HCT116 (cell line): ENCODE data around the gene MRPL41. TPM values are rescaled to one million over a fixed set of nuclear protein-coding genes. Genes with fewer than 3 reads are reported as not detected.
"Not testable (repeated sequence)": the region's sequence is repeated elsewhere in the genome, so short reads cannot be mapped to it uniquely, and the experiment has no call there.

ENCODE experiments used
- ATAC-seq: fragments of 200-7000 bp; cut with Tn5 transposase; 2 replicates; pipeline ENCODE4 v1.9.1; 2020; ENCODE audit warnings: mild to moderate bottlenecking, moderate library complexity
- BruUV-seq: library from RNA; stranded (reverse); fragments of 400-500 nt; replicated peaks from 2 replicates; lab custom pipeline; 2021; lab: Mats Ljungman, UMichigan
- CTCF ChIA-PET: fragments of 300-600 bp; sonication (Branson Sonifier 250); formaldehyde crosslinking; loops from one replicate; lab custom pipeline; 2021; ENCODE audit warnings: antibody characterized with exemption; lab: Charles Lee
- POLR2A ChIA-PET: fragments of 300-600, 350-600 bp; sonication (Branson Sonifier 250); formaldehyde crosslinking; loops from one replicate; lab custom pipeline; 2021; ENCODE audit warnings: antibody characterized with exemption; lab: Charles Lee
- RAD21 ChIA-PET, 2 experiments: fragments of 300-600 bp; sonication (Branson Sonifier 250); formaldehyde crosslinking; loops; one replicate each; lab custom pipeline; 2023; ENCODE audit warnings: low total read pairs in 2 of 2; ENCODE audit not compliant: uncharacterized antibody in 2 of 2, unreplicated experiment in 2 of 2, low non-redundant PET in 1 of 2; lab: Charles Lee
- DNase-seq: peaks from one replicate; pipeline ENCODE4 v3.0.0-alpha.2; 2010; ENCODE audit warnings: low read depth, low spot score
- H2AFZ ChIP-seq: fragments of 200-600 bp; shearing (Covaris generic), sonication (generic); 2 replicates; pipeline ENCODE4 v1.6.1; 2017; ENCODE audit warnings: low read depth, mixed run types, mixed read lengths, antibody characterized with exemption, low read length; ENCODE audit not compliant: poor library complexity, severe bottlenecking
- H3K27ac ChIP-seq: 2 replicates; pipeline ENCODE4 v1.5.1; 2012; ENCODE audit warnings: low read depth, low read length
- H3K27me3 ChIP-seq: fragments of 200-600 bp; sonication (generic); 2 replicates; pipeline ENCODE4 v1.6.1; 2016; ENCODE audit warnings: mixed run types, low read length, mixed read lengths; ENCODE audit not compliant: insufficient read depth
- H3K36me3 ChIP-seq, 2 experiments: fragments of 200-500 bp in 1 of 2; fragments of 200-600 bp in 1 of 2; sonication (Bioruptor generic) in 1 of 2; sonication (generic) in 1 of 2; 2 replicates each; pipeline versions ENCODE4 v1.5.1 to v1.6.1; 2014 to 2016; ENCODE audit warnings: low read length in 2 of 2, inconsistent platforms in 1 of 2, mixed read lengths in 1 of 2, mixed run types in 1 of 2; ENCODE audit not compliant: insufficient read depth in 2 of 2, control insufficient read depth in 1 of 2
- H3K4me1 ChIP-seq, 2 experiments: fragments of 200-600 bp in 1 of 2; sonication (generic) in 1 of 2; 2 replicates each; pipeline versions ENCODE4 v1.5.1 to v1.6.1; 2012 to 2017; ENCODE audit warnings: low read length in 2 of 2, inconsistent platforms in 1 of 2, mild to moderate bottlenecking in 1 of 2, mixed read lengths in 1 of 2, mixed run types in 1 of 2, moderate library complexity in 1 of 2; ENCODE audit not compliant: insufficient read depth in 2 of 2, control insufficient read depth in 1 of 2
- H3K4me2 ChIP-seq: fragments of 200-600 bp; sonication (generic); 2 replicates; pipeline ENCODE4 v1.6.1; 2017; ENCODE audit warnings: mixed run types, low read length, mixed read lengths
- H3K4me3 ChIP-seq, 2 experiments: fragments of 200-600 bp in 1 of 2; sonication (generic) in 1 of 2; replicated peaks in 1 of 2; 2 replicates each; pipeline ENCODE4 v1.5.1; 2011 to 2016; ENCODE audit warnings: low read length in 2 of 2, control low read depth in 1 of 2, low read depth in 1 of 2, mild to moderate bottlenecking in 1 of 2, mixed read lengths in 1 of 2, mixed run types in 1 of 2
- H3K79me2 ChIP-seq: fragments of 200-600 bp; sonication (generic); 2 replicates; pipeline ENCODE4 v1.6.1; 2017; ENCODE audit warnings: mild to moderate bottlenecking, mixed run types, low read length, moderate library complexity, mixed read lengths; ENCODE audit not compliant: insufficient read depth
- H3K9ac ChIP-seq: fragments of 200-600 bp; sonication (generic); 2 replicates; pipeline ENCODE4 v1.6.1; 2016; ENCODE audit warnings: low read length, mixed read lengths
- H3K9me2 ChIP-seq: fragments of 200-600 bp; sonication (generic), shearing (Covaris generic); 2 replicates; pipeline ENCODE4 v1.6.1; 2017; ENCODE audit warnings: mixed run types, mild to moderate bottlenecking, moderate library complexity; ENCODE audit not compliant: insufficient read depth
- H3K9me3 ChIP-seq, 2 experiments: fragments of 200-500 bp in 1 of 2; fragments of 200-600 bp in 1 of 2; sonication (Bioruptor generic) in 1 of 2; sonication (generic) in 1 of 2; 2 replicates each; pipeline ENCODE4 v1.6.1; 2014 to 2017; ENCODE audit warnings: low read length in 2 of 2, mixed read lengths in 2 of 2, inconsistent platforms in 1 of 2, low read depth in 1 of 2, mild to moderate bottlenecking in 1 of 2, mixed run types in 1 of 2, moderate library complexity in 1 of 2; ENCODE audit not compliant: control insufficient read depth in 1 of 2, insufficient read depth in 1 of 2
- H4K20me1 ChIP-seq: fragments of 200-600 bp; sonication (generic), shearing (Covaris generic); 2 replicates; pipeline ENCODE4 v1.6.1; 2017; ENCODE audit warnings: mixed run types, mild to moderate bottlenecking, moderate library complexity; ENCODE audit not compliant: insufficient read depth
- CBX3 ChIP-seq: IDR thresholded peaks from 2 replicates; pipeline ENCODE4 v1.6.1; 2012; ENCODE audit warnings: low read depth
- EGR1 ChIP-seq: IDR thresholded peaks from 2 replicates; pipeline ENCODE4 v1.6.1; 2012; ENCODE audit warnings: low read depth
- ELF1 ChIP-seq: IDR thresholded peaks from 2 replicates; pipeline ENCODE4 v1.6.1; 2012; ENCODE audit warnings: low read depth, borderline replicate concordance
- EZH2phosphoT487 ChIP-seq: fragments of 200-600 bp; IDR thresholded peaks from 2 replicates; pipeline ENCODE4 v1.6.1; 2018; ENCODE audit warnings: antibody characterized with exemption, borderline replicate concordance
- JUND ChIP-seq: IDR thresholded peaks from 2 replicates; pipeline ENCODE4 v1.6.1; 2012
- SRF ChIP-seq: IDR thresholded peaks from 2 replicates; pipeline ENCODE4 v1.6.1; 2012; ENCODE audit warnings: low read depth
- ZBTB33 ChIP-seq: IDR thresholded peaks from 2 replicates; pipeline ENCODE4 v1.6.1; 2011; ENCODE audit warnings: mild to moderate bottlenecking, low read length, moderate library complexity; ENCODE audit not compliant: insufficient replicate concordance; ENCODE audit errors: extremely low read depth
- ZNF274 ChIP-seq: fragments of 200-500 bp; sonication (Bioruptor generic); IDR thresholded peaks from 2 replicates; pipeline ENCODE4 v1.6.1; 2014; ENCODE audit warnings: mild to moderate bottlenecking, low read depth, low read length, inconsistent platforms
- intact Hi-C: fragments of 100-400 bp; cut with micrococcal nuclease; formaldehyde crosslinking; loops from 2 replicates; pipeline ENCODE4 v1.10.0; 2022
- total RNA-seq: library from RNA; stranded (reverse); gene quantifications from one replicate; pipeline ENCODE4 v1.2.1, GENCODE V29; 2021; ENCODE audit not compliant: unreplicated experiment

MRPL41 gene
- total RNA-seq, 1 experiment from 2014 or later, result 69.5 TPM

- TF ChIP-seq ZBTB33, result no peak
- no peak for TF ChIP-seq ZNF274
- TF ChIP-seq SRF, result no peak
- TF ChIP-seq JUND, result no peak
- TF ChIP-seq EGR1, result no peak
- no peak for TF ChIP-seq ELF1
- no peak for TF ChIP-seq EZH2phosphoT487
- TF ChIP-seq CBX3, result no peak
- TF ChIP-seq, all 23 proteins: peak for 0
Observed at GRCh38 chr9:137509198-137509597, 42.5 kb upstream of the MRPL41 start (continued).

- H3K4me2 ChIP-seq, DNase-seq, ATAC-seq, H3K27ac ChIP-seq, intact Hi-C loops, CTCF ChIA-PET, H3K9me3 ChIP-seq, POLR2A ChIA-PET, H3K36me3 ChIP-seq, H3K9me2 ChIP-seq, H3K79me2 ChIP-seq, H3K4me1 ChIP-seq, RAD21 ChIA-PET, H3K9ac ChIP-seq, H4K20me1 ChIP-seq, BruUV-seq, H2AFZ ChIP-seq, H3K4me3 ChIP-seq, H3K27me3 ChIP-seq: not testable (repeated sequence)
Observed at GRCh38 chr9:137511126-137511525, 40.6 kb upstream of the MRPL41 start.
